Right lobe of liver (tissue), 6 donors: ENCODE results near the gene AP4S1. TPM values are rescaled to one million over a fixed set of nuclear protein-coding genes. Genes with fewer than 3 reads are reported as not detected.
"Not testable (repeated sequence)": the region's sequence is repeated elsewhere in the genome, so short reads cannot be mapped to it uniquely, and the experiment has no call there.

Source experiments
- ATAC-seq, 4 donors: fragments of 200-7000 bp; cut with Tn5 transposase; one replicate each; pipeline ENCODE4 v1.9.1; 2020; ENCODE audit warnings: mild to moderate bottlenecking in 4 of 4, moderate library complexity in 4 of 4
- DNase-seq, 3 donors: peaks; one replicate each; pipeline ENCODE4 v3.0.0-alpha.2; 2020
- H3K27ac ChIP-seq, 3 donors: fragments of 200-600 bp; one replicate each; pipeline ENCODE4 v1.8.0; 2022
- H3K27me3 ChIP-seq, 2 donors: fragments of 200-600 bp; one replicate each; pipeline ENCODE4 v1.8.0; 2022
- H3K36me3 ChIP-seq, 4 donors: fragments of 200-600 bp; sonication (generic) in 1 of 4; one replicate each; pipeline versions ENCODE4 v1.5.1 to v1.8.0; 2017 to 2022; ENCODE audit warnings: control low read depth in 1 of 4
- H3K4me1 ChIP-seq, 4 donors: fragments of 200-600 bp; sonication (generic) in 1 of 4; one replicate each; pipeline versions ENCODE4 v1.5.1 to v1.8.0; 2017 to 2022; ENCODE audit warnings: control low read depth in 1 of 4
- H3K4me3 ChIP-seq, 3 donors: fragments of 200-600 bp; one replicate each; pipeline ENCODE4 v1.8.0; 2022
- H3K9me3 ChIP-seq, 4 donors: fragments of 200-600 bp; sonication (generic) in 1 of 4; one replicate each; pipeline versions ENCODE4 v1.5.1 to v1.8.0; 2017 to 2022; ENCODE audit warnings: control low read depth in 1 of 4
- POLR2A ChIP-seq: fragments of 450-650 bp; IDR thresholded peaks from one replicate; pipeline ENCODE4 v1.6.1; 2017; ENCODE audit warnings: antibody characterized with exemption, mild to moderate bottlenecking
- WGBS: methylation state at CpG from one replicate; pipeline ENCODE4 v1.1.6; 2018; ENCODE audit warnings: low coverage, low lambda C conversion rate; ENCODE audit not compliant: insufficient coverage; ENCODE audit errors: missing lambda C conversion rate; 5-methylcytosine and 5-hydroxymethylcytosine counted together
- intact Hi-C, 2 donors: fragments of 100-400 bp; cut with DNase I; formaldehyde crosslinking; loops; one replicate each; pipeline versions ENCODE4 v1.11.2 to v1.14.1; 2022
- total RNA-seq, 6 experiments: library from RNA; depleted of rRNA in 2 of 6; stranded (reverse); fragments of >200 nt in 2 of 6; fragmentation: NEBNext Ultra II Directional in 3 of 6; extraction: Animal tissue kit (Norgen Biotek cat#: 25700) in 3 of 6; gene quantifications; one replicate each; pipeline versions ENCODE4 v1.1.0 to v1.2.4, GENCODE V29; 2016 to 2023
- TF ChIP-seq, protein P1 (sequence below), 4 donors: fragments of 200-600 bp in 3 of 4; fragments of 450-650 bp in 1 of 4; IDR thresholded peaks; one replicate each; pipeline versions ENCODE4 v1.5.1 to v1.8.0; 2016 to 2022; ENCODE audit warnings: antibody characterized with exemption in 4 of 4, mild to moderate bottlenecking in 2 of 4
- donor health status: DM: no; HTN: yes; CAD: no.
- donor health status: DM: no; HTN: no; CAD: no.
- donor health status: DM: no; HTN: no; CAD: no.
- donor health status: DM: no; HTN: yes; CAD: no.
- donor health status: DM: no; HTN: yes; CAD: no.

The AP4S1 gene
- total RNA-seq, 6 experiments from 2014 or later, result 2.0 to 5.3 (median 2.5) TPM

DNA sequence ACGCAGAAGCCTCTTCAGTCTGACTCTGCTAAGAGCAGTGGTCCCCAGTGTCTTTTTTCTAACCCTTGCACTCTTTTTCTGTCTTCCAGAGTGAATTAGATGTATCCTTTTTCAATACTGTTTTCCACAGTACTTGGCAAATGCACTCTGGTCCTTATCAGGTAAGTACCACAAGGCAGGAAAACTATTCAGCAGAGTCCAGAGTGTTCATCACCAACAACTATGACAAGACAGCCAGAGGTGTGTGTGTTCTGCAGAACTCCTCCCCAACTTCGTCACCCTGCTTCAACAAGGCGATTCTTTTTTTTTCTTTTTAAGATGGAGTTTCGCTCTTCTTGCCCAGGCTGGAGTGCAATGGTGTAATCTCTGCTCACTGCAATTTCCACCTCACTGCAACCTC, 55.0 kb downstream of the AP4S1 start:
- TF ChIP-seq, protein P1, sequence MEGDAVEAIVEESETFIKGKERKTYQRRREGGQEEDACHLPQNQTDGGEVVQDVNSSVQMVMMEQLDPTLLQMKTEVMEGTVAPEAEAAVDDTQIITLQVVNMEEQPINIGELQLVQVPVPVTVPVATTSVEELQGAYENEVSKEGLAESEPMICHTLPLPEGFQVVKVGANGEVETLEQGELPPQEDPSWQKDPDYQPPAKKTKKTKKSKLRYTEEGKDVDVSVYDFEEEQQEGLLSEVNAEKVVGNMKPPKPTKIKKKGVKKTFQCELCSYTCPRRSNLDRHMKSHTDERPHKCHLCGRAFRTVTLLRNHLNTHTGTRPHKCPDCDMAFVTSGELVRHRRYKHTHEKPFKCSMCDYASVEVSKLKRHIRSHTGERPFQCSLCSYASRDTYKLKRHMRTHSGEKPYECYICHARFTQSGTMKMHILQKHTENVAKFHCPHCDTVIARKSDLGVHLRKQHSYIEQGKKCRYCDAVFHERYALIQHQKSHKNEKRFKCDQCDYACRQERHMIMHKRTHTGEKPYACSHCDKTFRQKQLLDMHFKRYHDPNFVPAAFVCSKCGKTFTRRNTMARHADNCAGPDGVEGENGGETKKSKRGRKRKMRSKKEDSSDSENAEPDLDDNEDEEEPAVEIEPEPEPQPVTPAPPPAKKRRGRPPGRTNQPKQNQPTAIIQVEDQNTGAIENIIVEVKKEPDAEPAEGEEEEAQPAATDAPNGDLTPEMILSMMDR (IDR thresholded peaks at IDR 0.05), result no peak
- TF ChIP-seq POLR2A, result no peak
- no peaks in the 10 kb centered on the region for H3K27me3 ChIP-seq
- ATAC-seq (no peak), DNase-seq (no peak)
- intact Hi-C loops, result loop anchor here (10.0 kb wide), 1 partner anchor 96 kb away; no protein-coding TSS in a partner anchor
- H3K4me1 ChIP-seq, result no peaks in the 10 kb centered on the region
- 96% methylated on average over 3 of the region's 4 CpGs for whole genome bisulfite sequencing
- H3K9me3 ChIP-seq, result no peaks in the 10 kb centered on the region
- H3K4me3 ChIP-seq, result no peak overlapping the region
- H3K27ac ChIP-seq, result no peak overlapping the region
- no peaks in the 10 kb centered on the region for H3K36me3 ChIP-seq

DNA sequence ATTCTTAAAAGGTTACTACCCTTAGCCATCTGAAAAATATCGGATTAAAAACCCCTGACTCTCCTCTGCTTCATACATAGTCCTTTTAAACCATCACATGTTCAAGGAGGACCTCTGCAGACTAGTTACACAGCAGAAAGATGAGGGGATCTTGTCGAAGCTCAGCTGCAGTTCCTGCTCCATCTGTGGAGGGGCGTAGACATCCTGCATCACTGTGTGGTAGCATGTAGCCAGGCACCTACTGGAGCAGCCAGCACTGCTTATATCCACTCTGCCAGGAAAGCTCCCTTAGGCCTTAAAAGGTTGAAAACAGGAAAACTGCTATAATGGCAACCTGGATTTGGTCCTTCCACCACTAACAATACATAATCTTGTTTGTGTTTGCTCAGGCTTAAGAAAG, 58.3 kb downstream of the AP4S1 start:
- Histone ChIP-seq H3K27me3 (no peaks in the 10 kb centered on the region), H3K27ac (no peak overlapping the region), H3K36me3 (no peaks in the 10 kb centered on the region), H3K9me3 (no peaks in the 10 kb centered on the region), H3K4me1 (no peaks in the 10 kb centered on the region), H3K4me3 (no peak overlapping the region)
- ATAC-seq (no peak), DNase-seq (no peak)
- TF ChIP-seq POLR2A, result no peak
- TF ChIP-seq, protein P1 (IDR thresholded peaks at IDR 0.05), result no peak
- 100% methylated on average over 2 of the region's 3 CpGs for WGBS
- intact Hi-C loops, result loop anchor here (10.0 kb wide), 1 partner anchor 99 kb away; no protein-coding TSS in a partner anchor

DNA sequence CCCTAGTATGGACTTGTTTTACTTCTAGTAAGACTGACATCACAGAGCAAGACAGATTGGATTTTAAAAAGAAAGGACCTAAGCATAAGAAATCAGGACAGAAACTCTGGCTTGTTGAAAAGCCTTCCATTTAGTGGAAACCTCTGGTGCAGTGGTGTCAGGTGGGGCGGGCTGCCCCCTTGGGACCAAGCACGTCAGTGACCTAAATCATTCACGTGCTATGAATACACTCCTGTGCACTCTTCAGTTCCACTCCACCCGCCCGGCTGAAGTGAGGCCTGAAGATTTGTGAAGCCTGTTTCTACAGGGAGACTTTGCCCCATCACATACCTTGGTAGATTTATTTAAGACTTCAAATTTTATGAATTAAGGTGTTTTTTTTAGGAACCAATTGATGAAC, 58.9 kb downstream of the AP4S1 start:
- no peaks in the 10 kb centered on the region for H3K9me3 ChIP-seq
- H3K4me1 ChIP-seq, result no peaks in the 10 kb centered on the region
- H3K4me3 ChIP-seq, result no peak overlapping the region
- H3K27me3 ChIP-seq, result no peaks in the 10 kb centered on the region
- 90% methylated on average over 5 of the region's 5 CpGs for WGBS
- no peak overlapping the region for H3K27ac ChIP-seq
- ATAC-seq, result no peak
- TF ChIP-seq POLR2A, result no peak
- TF ChIP-seq, protein P1 (IDR thresholded peaks at IDR 0.05), result no peak
- no peaks in the 10 kb centered on the region for H3K36me3 ChIP-seq
- intact Hi-C loops, result loop anchor here (10.0 kb wide), 1 partner anchor 100 kb away; no protein-coding TSS in a partner anchor
- DNase-seq, result no peak

DNA sequence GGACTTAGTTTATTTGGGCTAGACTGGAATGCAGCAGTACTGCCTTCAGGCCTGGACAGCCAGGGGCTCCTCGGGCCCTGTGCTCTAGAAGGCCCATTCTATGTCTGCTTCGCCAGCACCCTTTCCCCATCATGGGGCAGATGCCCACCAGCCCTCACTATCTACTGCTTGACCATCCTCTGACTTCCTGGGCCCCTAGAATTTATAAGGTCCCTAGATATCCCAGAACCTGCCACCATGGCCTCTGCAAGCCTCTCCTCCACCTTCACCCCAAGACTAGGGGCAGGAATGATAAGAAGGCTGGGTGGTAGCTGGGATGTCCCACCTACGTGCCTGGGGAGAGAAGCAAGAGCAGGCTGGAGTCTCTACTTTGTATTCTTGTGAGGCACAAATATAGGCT, 59.6 kb downstream of the AP4S1 start:
- intact Hi-C loops, result loop anchor here (10.0 kb wide), 1 partner anchor 100 kb away; no protein-coding TSS in a partner anchor
- Histone ChIP-seq H3K27me3 (no peaks in the 10 kb centered on the region), H3K36me3 (no peaks in the 10 kb centered on the region), H3K4me3 (no peak overlapping the region), H3K4me1 (peaks cover 0 to under 1% (median 0%) of the 10 kb centered on the region in 4 donors), H3K27ac (no peak overlapping the region), H3K9me3 (no peaks in the 10 kb centered on the region)
- no peak for DNase-seq
- 88% methylated on average over 3 of the region's 3 CpGs for WGBS
- TF ChIP-seq, protein P1 (IDR thresholded peaks at IDR 0.05), result no peak
- TF ChIP-seq POLR2A, result no peak
- no peak for ATAC-seq

DNA sequence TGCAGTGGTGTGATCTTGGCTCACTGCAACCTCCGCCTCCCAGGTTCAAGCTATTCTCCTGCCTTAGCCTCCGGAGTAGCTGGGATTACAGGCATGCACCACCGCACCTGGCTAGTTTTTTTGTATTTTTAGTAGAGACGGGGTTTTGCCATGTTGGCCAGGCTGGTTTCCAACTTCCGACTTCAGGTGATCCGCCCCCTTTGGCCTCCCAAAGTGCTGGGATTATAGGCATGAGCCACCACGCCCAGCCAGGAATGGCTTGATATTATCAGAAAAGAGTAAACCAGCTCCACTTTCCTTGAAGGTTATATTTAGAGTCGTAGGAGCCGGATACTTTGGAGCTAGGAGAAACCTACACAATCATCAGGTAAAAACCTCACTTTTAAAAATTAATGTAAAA, 61.0 kb downstream of the AP4S1 start:
- not testable (repeated sequence) for H3K4me3 ChIP-seq, H3K27me3 ChIP-seq, DNase-seq, ATAC-seq, H3K9me3 ChIP-seq, H3K36me3 ChIP-seq, H3K27ac ChIP-seq
- intact Hi-C loops, result loop anchor here (10.0 kb wide), 1 partner anchor 102 kb away; no protein-coding TSS in a partner anchor
- WGBS, result 93% methylated on average over 9 of the region's 9 CpGs
- H3K4me1 ChIP-seq, result peaks cover 0 to 14% (median 7%) of the 10 kb centered on the region in 4 donors
